ENCODE measurements around the gene SOCS3. TPM values are rescaled to one million over a fixed set of nuclear protein-coding genes. Genes with fewer than 3 reads are reported as not detected.

The SOCS3 gene
- total and polyA plus RNA-seq, 4 donors, result 65.8 to 545 (median 113) TPM

GRCh38 chr17:78368854-78369495 is 9.1 kb upstream of the SOCS3 start:
- DNase-seq (no peak), ATAC-seq (ENCODE audit: insufficient read depth, low FRiP score) (no peak)
- no peaks in the 10 kb centered on the region for H3K9me3 ChIP-seq (ENCODE audit: control insufficient read depth in 4 of 4, insufficient read depth in 3 of 4, low read length in 3 of 4)
- TF ChIP-seq CTCF (IDR thresholded peaks at IDR 0.05; ENCODE audit: control extremely low read depth, extremely low read depth), result no peak
- H3K27me3 ChIP-seq (ENCODE audit: control insufficient read depth in 3 of 3, insufficient read depth in 3 of 3, low read length in 2 of 3), result no peaks in the 10 kb centered on the region
- H3K9ac ChIP-seq (ENCODE audit: insufficient read depth in 1 of 2, low read length in 2 of 2), result no peak overlapping the region
- 96 to 99% methylated on average over 8 of the region's 8 CpGs for WGBS, 2 donors
- H3K27ac ChIP-seq (ENCODE audit: low read depth in 1 of 2, low read length in 1 of 2), result no peak overlapping the region
- no peaks in the 10 kb centered on the region for H3K36me3 ChIP-seq (ENCODE audit: control insufficient read depth in 4 of 4, insufficient read depth in 4 of 4, low read length in 4 of 4)
- no peak overlapping the region for H3K4me3 ChIP-seq
- peaks cover 0 to 22% (median 13%) of the 10 kb centered on the region in 5 donors for H3K4me1 ChIP-seq (ENCODE audit: control insufficient read depth in 5 of 5, insufficient read depth in 5 of 5, low read length in 5 of 5)

- Histone ChIP-seq H3K4me3 (no peak overlapping the region), H3K9ac (ENCODE audit: insufficient read depth in 1 of 2, low read length in 2 of 2) (no peak overlapping the region), H3K9me3 (ENCODE audit: control insufficient read depth in 4 of 4, insufficient read depth in 3 of 4, low read length in 3 of 4) (no peaks in the 10 kb centered on the region), H3K36me3 (ENCODE audit: control insufficient read depth in 4 of 4, insufficient read depth in 4 of 4, low read length in 4 of 4) (no peaks in the 10 kb centered on the region), H3K27me3 (ENCODE audit: control insufficient read depth in 3 of 3, insufficient read depth in 3 of 3, low read length in 2 of 3) (no peaks in the 10 kb centered on the region), H3K4me1 (ENCODE audit: control insufficient read depth in 5 of 5, insufficient read depth in 5 of 5, low read length in 5 of 5) (peaks cover 0 to 22% (median 13%) of the 10 kb centered on the region in 5 donors), H3K27ac (ENCODE audit: low read depth in 1 of 2, low read length in 1 of 2) (no peak overlapping the region)
- TF ChIP-seq CTCF (IDR thresholded peaks at IDR 0.05; ENCODE audit: control extremely low read depth, extremely low read depth), result no peak
- DNase-seq (no peak), ATAC-seq (ENCODE audit: insufficient read depth, low FRiP score) (no peak)
- 62 to 85% methylated on average over 6 of the region's 6 CpGs for WGBS, 2 donors
These were observed 8.5 kb upstream of the SOCS3 start for GRCh38 chr17:78368348-78368747.

GRCh38 chr17:78367193-78367592 is 7.3 kb upstream of the SOCS3 start:
- Histone ChIP-seq H3K4me3 (no peak overlapping the region), H3K9ac (ENCODE audit: insufficient read depth in 1 of 2, low read length in 2 of 2) (no peak overlapping the region), H3K36me3 (ENCODE audit: control insufficient read depth in 4 of 4, insufficient read depth in 4 of 4, low read length in 4 of 4) (no peaks in the 10 kb centered on the region), H3K4me1 (ENCODE audit: control insufficient read depth in 5 of 5, insufficient read depth in 5 of 5, low read length in 5 of 5) (peaks cover 0 to 22% (median 13%) of the 10 kb centered on the region in 5 donors), H3K9me3 (ENCODE audit: control insufficient read depth in 4 of 4, insufficient read depth in 3 of 4, low read length in 3 of 4) (no peaks in the 10 kb centered on the region), H3K27me3 (ENCODE audit: control insufficient read depth in 3 of 3, insufficient read depth in 3 of 3, low read length in 2 of 3) (no peaks in the 10 kb centered on the region), H3K27ac (ENCODE audit: low read depth in 1 of 2, low read length in 1 of 2) (no peak overlapping the region)
- 87 to 88% methylated on average over 5 of the region's 5 CpGs for WGBS, 2 donors
- no peak for ATAC-seq (ENCODE audit: insufficient read depth, low FRiP score)
- TF ChIP-seq CTCF (IDR thresholded peaks at IDR 0.05; ENCODE audit: control extremely low read depth, extremely low read depth), result no peak
- DNase-seq, result no peak

Data from lung (tissue), 12 donors.